H54 (cell line): ENCODE measurements around the gene TMEM221.

Experiments used
- DNase-seq: peaks from one replicate; pipeline ENCODE4 v3.0.0; 2011; ENCODE audit warnings: low spot score, mixed read lengths; ENCODE audit not compliant: insufficient read length
- FAIRE-seq: peaks from 3 replicates; lab custom pipeline; 2011; peaks lifted over from hg19 to GRCh38; lab: Jason Lieb, UNC
- POLR2A ChIP-seq: IDR thresholded peaks from 2 replicates; pipeline ENCODE4 v1.6.1; 2011; ENCODE audit warnings: low read depth, mild to moderate bottlenecking, low read length

TMEM221 gene

DNA sequence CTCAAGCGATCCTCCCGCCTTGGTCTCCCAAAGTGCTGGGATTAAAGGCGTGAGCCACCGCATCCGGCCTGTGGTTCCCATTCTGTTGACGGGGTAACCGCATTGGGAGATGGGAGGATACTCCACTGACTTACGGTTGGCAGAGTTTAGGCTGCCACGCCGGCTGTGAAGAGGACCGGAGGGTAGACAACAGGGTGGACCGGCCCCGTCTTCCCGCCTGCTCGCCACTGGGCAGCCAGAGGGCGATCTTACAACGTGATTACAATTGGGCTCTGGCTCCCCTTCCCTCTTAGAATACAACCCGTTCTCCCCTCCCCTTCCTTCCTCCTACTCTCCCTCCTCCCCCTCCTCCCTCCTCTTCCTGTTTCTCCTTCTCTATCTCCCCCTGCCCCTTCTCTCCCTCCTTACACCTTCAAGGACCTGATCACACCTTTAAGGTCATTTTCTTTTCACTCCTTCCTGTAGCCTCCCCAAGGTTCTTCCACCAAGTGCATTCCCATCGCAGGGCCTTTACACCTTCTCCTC lies 53.5 kb downstream of the TMEM221 start:
- DNase-seq (peak; percentile 67), FAIRE-seq (no peak)
- no peak for TF ChIP-seq POLR2A

DNA sequence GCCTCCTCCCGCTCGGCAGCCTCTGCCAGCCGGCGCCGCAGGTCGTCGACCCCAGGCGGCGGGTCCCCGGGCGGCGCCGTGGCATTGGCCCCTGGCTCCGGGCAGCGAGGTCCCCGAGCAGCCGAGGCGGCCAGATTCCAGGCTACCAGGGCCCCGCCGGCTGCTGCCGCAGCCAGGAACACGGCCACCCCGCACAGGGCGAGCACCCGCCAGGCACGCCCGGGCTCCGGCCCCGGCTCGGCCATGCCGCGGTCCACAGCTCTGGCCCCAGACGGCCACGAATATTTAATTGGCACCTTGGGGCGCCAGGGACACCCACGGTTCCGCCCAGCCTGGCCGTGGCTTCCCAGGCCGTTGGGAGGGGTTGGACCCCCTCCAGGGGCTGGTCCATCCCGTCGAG lies 54.6 kb downstream of the TMEM221 start, which contains the start of gene CCDC194:
TSS of gene CCDC194 (minus strand) at position 283 of the 400 bp plus-strand sequence. CDS start at position 245, 38 bp downstream.
- no peak for FAIRE-seq
- no peak for TF ChIP-seq POLR2A
- no peak for DNase-seq

GRCh38 chr19:17393002-17393401 lies 55.5 kb downstream of the TMEM221 start:
- peak; percentile 53 for DNase-seq
- TF ChIP-seq POLR2A: no peak
- FAIRE-seq: no peak

DNA sequence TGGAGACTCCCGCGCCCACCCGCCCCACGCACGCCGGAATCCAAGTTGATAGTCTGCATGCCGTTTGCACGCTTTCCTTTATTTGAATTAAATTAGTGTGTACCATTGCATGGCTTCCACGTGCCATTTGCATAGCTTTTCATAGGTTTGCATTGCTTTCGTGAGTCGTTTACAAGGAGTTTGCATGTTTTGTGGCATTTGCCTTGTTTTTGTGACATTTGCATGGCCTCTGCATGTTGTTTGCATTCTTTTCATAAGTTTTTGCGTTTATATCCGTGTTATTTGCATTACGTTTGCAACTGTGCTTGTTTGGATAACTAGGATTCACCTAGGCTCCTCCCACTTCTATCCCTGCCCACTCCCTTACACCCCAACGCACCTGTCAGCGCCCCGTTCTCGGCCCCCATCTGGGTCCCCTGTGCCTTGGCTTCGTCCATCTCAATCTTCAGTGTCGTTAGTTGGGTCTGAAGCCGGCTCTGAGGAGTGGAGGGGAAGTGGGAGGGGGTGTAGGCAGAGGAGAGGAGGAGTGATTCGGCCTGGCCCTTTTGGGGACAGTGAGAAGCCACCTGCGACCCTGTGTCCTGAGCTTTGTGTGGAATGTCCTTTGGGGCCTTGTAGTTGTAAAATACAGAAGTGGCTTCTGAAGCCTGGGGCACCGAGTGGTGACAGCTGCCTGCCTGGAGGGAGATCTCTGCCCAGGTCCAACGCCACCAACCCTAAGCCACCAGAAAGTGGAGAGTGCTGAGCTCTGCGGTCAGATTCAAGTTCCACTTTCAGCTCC lies 56.9 kb downstream of the TMEM221 start:
- DNase-seq (no peak), FAIRE-seq (no peak)
- TF ChIP-seq POLR2A: no peak

DNA sequence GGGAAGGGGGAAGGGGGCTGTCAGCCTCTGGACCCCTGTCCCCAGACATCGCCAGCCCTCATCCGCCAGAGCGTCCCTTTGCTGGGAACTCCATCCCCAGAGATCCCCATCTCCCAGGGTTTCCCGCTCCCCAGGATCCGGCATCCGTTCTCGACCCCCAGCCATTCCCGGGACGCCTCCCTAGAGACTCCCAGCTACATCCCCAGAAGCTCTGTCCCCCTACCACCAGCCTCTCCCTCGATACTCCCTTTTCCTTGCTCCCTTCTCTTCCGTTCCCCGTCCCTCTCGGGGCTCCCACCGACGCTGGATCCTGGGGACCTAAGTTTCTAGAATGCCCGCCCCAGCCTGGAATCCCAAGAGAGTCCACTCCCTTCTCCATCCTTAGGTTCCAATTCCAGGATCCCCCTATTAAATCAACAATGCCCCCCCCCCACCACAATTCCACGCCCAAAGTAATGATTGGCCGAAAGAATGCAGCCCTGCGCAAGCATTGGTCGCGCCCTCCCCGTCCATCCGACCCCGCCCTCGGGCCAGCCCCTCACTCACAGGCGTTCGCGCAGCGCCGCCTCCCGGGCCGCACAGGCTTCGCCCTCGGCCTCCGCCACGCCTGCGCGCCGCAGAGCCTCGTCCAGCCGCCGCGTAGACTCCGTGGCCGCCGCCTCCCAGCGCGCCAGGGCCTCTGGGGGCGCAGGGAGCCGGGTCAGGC lies 57.6 kb downstream of the TMEM221 start:
- FAIRE-seq (peak; percentile 6), DNase-seq (peak; percentile 98)
- TF ChIP-seq POLR2A: no peak

- no peak for DNase-seq
- no peak for FAIRE-seq
- no peak for TF ChIP-seq POLR2A
Observed at GRCh38 chr19:17389957-17390664, 58.4 kb downstream of the TMEM221 start.

- FAIRE-seq (no peak), DNase-seq (no peak)
- no peak for TF ChIP-seq POLR2A
Observed at GRCh38 chr19:17389288-17389687, 59.2 kb downstream of the TMEM221 start.

- DNase-seq (peak; percentile 65), FAIRE-seq (no peak)
- no peak for TF ChIP-seq POLR2A
Observed at GRCh38 chr19:17385878-17386611, 62.4 kb downstream of the TMEM221 start.
